Occipital lobe (tissue), 2 donors: ENCODE results near the gene KBTBD2. TPM values are rescaled to one million over a fixed set of nuclear protein-coding genes. Genes with fewer than 3 reads are reported as not detected.
"Not testable (repeated sequence)": the region's sequence is repeated elsewhere in the genome, so short reads cannot be mapped to it uniquely, and the experiment has no call there.

ENCODE experiments used
- DNase-seq: peaks from one replicate; lab custom pipeline; 2025; lab: John Stamatoyannopoulos, UW
- total RNA-seq: library from RNA; depleted of rRNA; stranded (reverse); fragments of >200 nt; gene quantifications from one replicate; pipeline ENCODE4 v1.2.3, GENCODE V29; 2014

The KBTBD2 gene
- total RNA-seq, 1 donor from 2014 or later = 113 TPM

DNA sequence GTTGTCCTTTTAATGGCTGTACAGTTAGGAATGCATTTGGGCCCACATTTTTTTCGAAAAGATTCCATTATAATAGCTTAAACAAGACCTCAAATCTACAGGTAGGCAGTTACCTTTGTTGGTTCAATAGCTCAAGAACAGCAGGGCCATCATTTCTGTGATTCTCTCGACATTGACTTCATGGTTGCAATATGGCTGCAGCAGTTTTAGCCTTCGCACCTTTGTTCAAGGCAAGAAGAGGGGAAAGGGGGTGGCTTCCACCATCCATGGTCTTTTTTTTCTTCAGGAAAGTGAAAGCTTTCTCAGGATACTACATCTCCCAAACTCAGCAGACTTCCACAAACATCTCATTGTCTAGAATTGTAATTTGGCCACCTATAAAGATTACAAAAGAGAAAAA lies 2.2 kb upstream of the KBTBD2 start:
- DNase-seq = no peak

- DNase-seq = no peak
Observed at GRCh38 chr7:32893207-32893524, 1.6 kb upstream of the KBTBD2 start.

GRCh38 chr7:32892521-32893206 lies 1.1 kb upstream of the KBTBD2 start:
- peak; percentile 64 for DNase-seq

- peak; percentile 89 for DNase-seq
Observed at GRCh38 chr7:32891800-32892520, 400 bp upstream of the KBTBD2 start.

DNA sequence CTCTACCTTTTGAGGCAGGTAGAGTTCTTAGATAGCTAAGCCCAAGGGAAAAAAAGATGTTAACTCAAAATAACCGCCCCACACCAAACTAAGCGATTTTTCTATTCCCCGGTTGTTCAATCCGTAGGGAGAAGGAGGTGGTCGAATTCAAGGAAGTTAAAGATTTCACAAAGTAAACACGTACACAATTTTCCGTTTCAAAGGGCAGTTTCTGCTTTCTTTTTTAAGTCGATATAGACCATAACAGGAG lies 842 bp downstream of the KBTBD2 start:
- DNase-seq = no peak

DNA sequence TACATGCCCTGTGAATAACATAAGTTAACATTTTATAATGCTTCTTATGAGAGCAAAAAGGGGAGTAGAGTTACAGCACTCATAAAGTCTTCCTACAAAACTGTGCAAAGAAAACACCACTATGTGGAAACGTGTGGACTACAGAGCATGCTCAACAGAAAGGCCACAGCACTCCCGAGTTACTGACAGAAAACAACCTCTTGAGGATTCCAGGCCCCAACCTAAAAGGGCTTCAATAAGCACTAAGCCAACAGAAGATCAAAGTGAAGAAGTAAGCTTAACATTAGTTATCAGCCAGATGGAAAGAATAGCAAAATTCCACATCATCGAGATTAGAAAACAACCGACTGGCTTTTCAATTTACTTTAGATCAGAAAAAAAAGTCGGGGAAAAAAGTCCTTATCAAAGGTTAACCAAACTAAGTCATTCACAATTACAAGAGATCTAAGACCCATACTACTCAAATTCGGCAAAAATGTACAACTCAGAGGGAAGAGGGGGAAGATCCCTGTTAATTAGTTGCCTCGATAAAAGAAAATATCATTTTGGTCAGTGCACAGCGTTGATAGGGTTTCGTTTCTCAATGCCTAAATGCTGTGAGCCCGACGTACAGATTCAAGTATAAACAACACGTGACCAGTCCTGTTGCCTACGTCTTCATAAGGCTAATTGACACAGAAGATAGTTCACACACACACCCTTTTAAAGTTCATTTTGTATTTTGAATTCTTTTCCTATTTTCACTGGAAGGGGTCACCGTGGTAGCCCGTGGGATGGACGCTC lies 1.4 kb downstream of the KBTBD2 start:
- no peak for DNase-seq

- DNase-seq = no peak
Observed at GRCh38 chr7:32888505-32888904, 3.1 kb downstream of the KBTBD2 start.

DNA sequence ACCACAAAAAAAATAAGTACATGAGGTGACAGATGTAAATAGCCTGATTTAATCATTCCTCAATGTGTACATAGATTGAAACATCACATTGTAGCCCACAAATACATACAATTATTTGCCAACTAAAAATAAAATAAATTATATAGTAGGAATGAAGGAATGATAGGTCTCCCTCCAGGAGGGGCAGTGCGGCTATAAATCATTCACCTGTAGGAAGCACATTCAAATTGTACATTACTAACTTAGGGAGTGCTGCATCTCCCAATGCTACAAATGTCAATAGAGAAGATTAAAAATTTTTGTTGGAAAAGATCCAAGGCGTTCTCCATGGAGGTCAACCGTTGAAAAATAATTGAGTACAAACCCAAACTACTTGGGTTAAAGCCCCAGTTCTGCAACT lies 4.2 kb downstream of the KBTBD2 start:
- no peak for DNase-seq

- no peak for DNase-seq
Observed at GRCh38 chr7:32881074-32881982, 10.2 kb downstream of the KBTBD2 start.

GRCh38 chr7:32879460-32879859 lies 12.1 kb downstream of the KBTBD2 start:
- DNase-seq = no peak

GRCh38 chr7:32878023-32878422 lies 13.5 kb downstream of the KBTBD2 start:
- DNase-seq = not testable (repeated sequence)

GRCh38 chr7:32872421-32872820 lies 19.1 kb downstream of the KBTBD2 start:
- DNase-seq = no peak

DNA sequence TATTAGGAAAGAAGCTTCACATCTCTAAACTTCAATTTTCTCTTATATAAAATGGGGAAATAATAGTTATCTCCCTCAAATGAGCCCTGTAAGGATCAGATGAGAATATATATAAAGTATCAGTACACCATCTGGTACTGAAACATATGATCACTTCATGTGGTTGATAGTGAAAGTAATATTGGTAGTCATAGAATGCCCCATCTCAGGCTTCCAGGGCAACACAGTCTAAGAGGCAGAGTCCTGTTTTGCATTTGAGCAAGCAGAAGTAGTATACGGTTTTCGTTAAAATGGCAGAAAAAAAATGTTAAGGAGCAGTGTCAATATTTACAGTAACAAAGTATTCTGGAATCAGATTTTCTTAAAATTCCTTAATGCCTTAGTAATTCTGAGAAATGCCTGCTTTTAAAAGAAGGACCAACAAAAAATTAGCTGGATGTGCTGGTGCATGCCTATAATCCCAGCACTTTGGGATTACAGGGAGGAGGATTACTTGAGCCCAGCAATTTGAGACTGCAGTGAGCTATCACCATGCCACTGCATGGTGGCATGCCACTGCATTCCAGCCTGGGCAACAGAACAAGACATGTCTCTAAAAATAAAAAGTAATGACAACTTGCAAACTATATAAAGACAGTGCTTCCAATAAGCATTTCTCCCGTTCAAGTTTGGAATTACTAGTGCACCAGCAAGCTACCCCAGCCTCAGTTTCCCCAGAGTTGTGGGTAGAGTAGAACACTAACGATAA lies 19.8 kb downstream of the KBTBD2 start:
- DNase-seq = no peak

GRCh38 chr7:32870298-32870697 lies 21.3 kb downstream of the KBTBD2 start:
- no peak for DNase-seq

DNA sequence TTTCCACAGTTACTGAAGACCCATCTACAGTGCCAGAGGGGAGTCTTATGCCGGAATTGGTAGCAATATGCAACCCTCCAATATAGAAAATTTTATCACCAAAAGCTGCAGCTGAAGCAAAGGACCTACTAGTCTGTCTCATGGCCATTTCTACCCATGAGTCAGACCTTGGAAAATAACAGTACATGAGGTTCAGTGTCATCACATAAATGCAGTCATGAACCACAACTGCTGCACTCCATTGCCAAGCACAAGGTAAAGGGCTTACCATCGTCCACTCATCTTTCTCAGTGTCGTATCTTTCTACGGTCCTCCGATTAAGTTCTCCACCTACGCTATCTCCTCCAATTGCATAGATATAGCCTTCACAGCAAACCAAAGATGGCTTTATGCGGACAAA lies 21.8 kb downstream of the KBTBD2 start:
- DNase-seq = no peak

GRCh38 chr7:32868116-32868515 lies 23.4 kb downstream of the KBTBD2 start:
- DNase-seq = no peak

GRCh38 chr7:32865448-32866030 lies 26.0 kb downstream of the KBTBD2 start:
- no peak for DNase-seq

- not testable (repeated sequence) for DNase-seq
Observed at GRCh38 chr7:32863872-32864271, 27.7 kb downstream of the KBTBD2 start.

GRCh38 chr7:32860090-32860489 lies 31.5 kb downstream of the KBTBD2 start:
- DNase-seq = no peak

DNA sequence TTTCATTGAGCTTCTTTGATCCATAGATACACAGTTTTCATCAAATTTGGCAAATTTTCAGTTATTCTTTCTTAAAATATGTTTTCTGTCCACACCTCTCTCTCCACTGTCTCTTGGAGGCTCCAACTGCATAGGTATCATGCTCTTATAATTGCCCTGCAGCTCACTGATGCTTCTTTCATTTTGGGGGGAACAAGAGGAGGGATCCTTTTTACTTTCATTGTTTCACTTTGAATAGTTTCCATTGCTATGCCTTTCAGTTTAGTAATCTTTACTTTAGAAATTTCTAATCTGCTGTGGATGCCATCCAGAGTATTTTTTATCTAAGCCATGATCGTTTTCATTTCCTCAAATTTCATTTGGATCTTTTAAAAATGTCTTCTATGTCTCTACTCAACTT lies 32.9 kb downstream of the KBTBD2 start:
- DNase-seq = no peak

DNA sequence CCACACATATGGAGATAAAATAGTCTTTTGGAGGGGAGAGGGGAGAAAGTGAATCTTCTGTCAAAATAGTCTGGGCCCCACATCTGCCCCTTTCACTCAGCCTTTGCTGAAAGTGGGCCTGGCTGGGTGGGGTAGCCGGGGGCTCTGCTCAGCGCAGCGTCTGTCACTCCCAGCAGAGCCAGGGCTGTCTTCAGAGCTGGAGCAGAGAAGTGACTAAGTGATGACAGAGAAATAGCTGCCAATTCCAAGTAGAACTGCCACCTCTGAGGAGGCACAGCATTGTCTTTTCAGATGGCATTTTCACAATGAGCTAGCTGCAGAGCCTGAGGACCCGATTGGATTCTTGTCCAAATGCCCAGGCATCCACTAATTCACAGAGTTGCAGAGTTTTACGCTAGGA lies 34.5 kb downstream of the KBTBD2 start:
- DNase-seq = not testable (repeated sequence)
